SK-N-SH treated with all-trans-retinoic acid at 6 μM for 48 hours (cell line): Measurements from ENCODE around the gene ZNF385B.

Experiments
- ATAC-seq: fragments of 200-7000 bp; cut with Tn5 transposase; 3 replicates; pipeline ENCODE4 v1.9.1; 2020; ENCODE audit warnings: mild to moderate bottlenecking, moderate library complexity
- ARNTL ChIP-seq: fragments of 450-650 bp; formaldehyde crosslinking; IDR thresholded peaks from 2 replicates; pipeline ENCODE4 v1.5.0; 2020; ENCODE audit warnings: low read depth, mild to moderate bottlenecking, moderate library complexity, borderline replicate concordance
- BACH2 ChIP-seq: fragments of 250-450 bp; sonication (Bioruptor Pico); IDR thresholded peaks from 2 replicates; pipeline ENCODE4 v1.9.0; 2021; ENCODE audit warnings: mild to moderate bottlenecking, borderline replicate concordance
- ESRRG ChIP-seq: fragments of 250-450 bp; sonication (Bioruptor Pico); IDR thresholded peaks from 2 replicates; pipeline ENCODE4 v1.6.1; 2021; ENCODE audit warnings: mild to moderate bottlenecking
- GLIS3 ChIP-seq: fragments of 250-450 bp; sonication (Bioruptor Pico); IDR thresholded peaks from 2 replicates; pipeline ENCODE4 v1.5.0; 2020; ENCODE audit warnings: mild to moderate bottlenecking, moderate library complexity
- ISL1 ChIP-seq: fragments of 250-450 bp; sonication (Bioruptor Pico); IDR thresholded peaks from 2 replicates; pipeline ENCODE4 v2.1.2; 2022; ENCODE audit warnings: mild to moderate bottlenecking, moderate library complexity
- RARB ChIP-seq: fragments of 250-450 bp; sonication (Bioruptor Pico); IDR thresholded peaks from 2 replicates; pipeline ENCODE4 v1.8.0; 2021; ENCODE audit warnings: mild to moderate bottlenecking, moderate library complexity
- TCF4 ChIP-seq: fragments of 250-450 bp; sonication (Bioruptor Pico); IDR thresholded peaks from 2 replicates; pipeline ENCODE4 v1.8.0; 2021; ENCODE audit warnings: mild to moderate bottlenecking, moderate library complexity, borderline replicate concordance
- TOX ChIP-seq: fragments of 250-450 bp; sonication (Bioruptor Pico); IDR thresholded peaks from 2 replicates; pipeline ENCODE4 v1.8.0; 2021; ENCODE audit warnings: mild to moderate bottlenecking, moderate library complexity, borderline replicate concordance
- ZC3H10 ChIP-seq: fragments of 250-450 bp; sonication (Bioruptor Pico); IDR thresholded peaks from 2 replicates; pipeline ENCODE4 v1.5.1; 2021; ENCODE audit warnings: mild to moderate bottlenecking, moderate library complexity
- ZFP30 ChIP-seq: fragments of 450-650 bp; formaldehyde crosslinking; IDR thresholded peaks from 2 replicates; pipeline ENCODE4 v1.5.0; 2022; ENCODE audit warnings: mild to moderate bottlenecking, moderate library complexity
- ZNF565 ChIP-seq: fragments of 450-650 bp; formaldehyde crosslinking; conservative IDR thresholded peaks from 2 replicates; pipeline ENCODE4 v1.5.0; 2020; ENCODE audit warnings: low read depth, mild to moderate bottlenecking, moderate library complexity
- ZNF70 ChIP-seq: fragments of 450-650 bp; formaldehyde crosslinking; IDR thresholded peaks from 2 replicates; pipeline ENCODE4 v1.5.0; 2020; ENCODE audit warnings: mild to moderate bottlenecking, moderate library complexity
- TF ChIP-seq, protein P1 (sequence below): fragments of 250-450 bp; sonication (Bioruptor Pico); IDR thresholded peaks from 2 replicates; pipeline ENCODE4 v1.5.0; 2020; ENCODE audit warnings: mild to moderate bottlenecking, moderate library complexity
- TF ChIP-seq, protein P2 (sequence below): fragments of 250-450 bp; sonication (Bioruptor Pico); IDR thresholded peaks from 2 replicates; pipeline ENCODE4 v1.8.0; 2020; ENCODE audit warnings: mild to moderate bottlenecking, moderate library complexity, borderline replicate concordance
- TF ChIP-seq, protein P3 (sequence below): fragments of 250-450 bp; sonication (Bioruptor Pico); IDR thresholded peaks from 2 replicates; pipeline ENCODE4 v1.5.1; 2020; ENCODE audit warnings: low read depth, mild to moderate bottlenecking, moderate library complexity

The ZNF385B gene

DNA sequence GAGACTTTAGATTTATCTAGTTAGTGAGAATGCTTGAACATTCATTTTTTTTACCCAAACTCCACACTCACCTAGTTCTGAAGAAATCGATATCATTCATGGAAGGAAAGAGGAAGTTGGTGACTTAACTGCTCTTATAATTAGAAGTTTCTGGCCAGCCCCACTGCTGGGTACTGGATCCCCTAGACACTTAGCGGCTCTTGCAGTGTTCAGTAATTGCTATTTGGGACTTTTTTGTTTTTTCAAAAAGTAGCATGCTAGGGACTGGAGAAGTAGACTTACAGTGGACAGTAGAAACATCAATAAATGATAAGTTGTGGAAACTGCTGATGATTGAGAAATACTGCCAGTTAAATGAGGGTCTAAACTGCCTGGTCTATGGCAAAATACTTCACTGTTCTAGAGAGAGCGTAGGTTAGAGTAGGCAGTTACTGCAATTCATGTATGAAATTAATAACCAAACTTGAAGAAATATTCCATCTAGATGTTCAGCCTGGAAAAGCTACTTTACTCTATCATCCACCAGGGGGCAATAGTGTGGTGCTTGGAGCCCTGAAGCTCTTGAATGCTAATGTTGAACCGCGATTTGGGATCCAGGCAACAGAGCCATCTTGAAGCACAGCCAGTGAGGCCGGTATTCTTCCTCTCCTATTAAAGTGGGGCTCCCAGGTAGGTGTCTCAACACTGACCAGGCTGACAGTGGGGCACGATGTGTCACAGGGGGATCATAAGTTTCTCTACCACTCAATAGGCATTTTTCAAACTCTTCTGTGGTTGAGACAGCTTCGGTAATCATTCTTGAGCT, 450.7 kb downstream of the ZNF385B start:
- peak; percentile 93 for ATAC-seq
- TF ChIP-seq, protein P1, sequence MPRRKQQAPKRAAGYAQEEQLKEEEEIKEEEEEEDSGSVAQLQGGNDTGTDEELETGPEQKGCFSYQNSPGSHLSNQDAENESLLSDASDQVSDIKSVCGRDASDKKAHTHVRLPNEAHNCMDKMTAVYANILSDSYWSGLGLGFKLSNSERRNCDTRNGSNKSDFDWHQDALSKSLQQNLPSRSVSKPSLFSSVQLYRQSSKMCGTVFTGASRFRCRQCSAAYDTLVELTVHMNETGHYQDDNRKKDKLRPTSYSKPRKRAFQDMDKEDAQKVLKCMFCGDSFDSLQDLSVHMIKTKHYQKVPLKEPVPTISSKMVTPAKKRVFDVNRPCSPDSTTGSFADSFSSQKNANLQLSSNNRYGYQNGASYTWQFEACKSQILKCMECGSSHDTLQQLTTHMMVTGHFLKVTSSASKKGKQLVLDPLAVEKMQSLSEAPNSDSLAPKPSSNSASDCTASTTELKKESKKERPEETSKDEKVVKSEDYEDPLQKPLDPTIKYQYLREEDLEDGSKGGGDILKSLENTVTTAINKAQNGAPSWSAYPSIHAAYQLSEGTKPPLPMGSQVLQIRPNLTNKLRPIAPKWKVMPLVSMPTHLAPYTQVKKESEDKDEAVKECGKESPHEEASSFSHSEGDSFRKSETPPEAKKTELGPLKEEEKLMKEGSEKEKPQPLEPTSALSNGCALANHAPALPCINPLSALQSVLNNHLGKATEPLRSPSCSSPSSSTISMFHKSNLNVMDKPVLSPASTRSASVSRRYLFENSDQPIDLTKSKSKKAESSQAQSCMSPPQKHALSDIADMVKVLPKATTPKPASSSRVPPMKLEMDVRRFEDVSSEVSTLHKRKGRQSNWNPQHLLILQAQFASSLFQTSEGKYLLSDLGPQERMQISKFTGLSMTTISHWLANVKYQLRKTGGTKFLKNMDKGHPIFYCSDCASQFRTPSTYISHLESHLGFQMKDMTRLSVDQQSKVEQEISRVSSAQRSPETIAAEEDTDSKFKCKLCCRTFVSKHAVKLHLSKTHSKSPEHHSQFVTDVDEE (CRISPR knock-in tag) = no peak
- TF ChIP-seq ZC3H10 (no peak), RARB (CRISPR knock-in tag) (no peak), ARNTL (no peak), GLIS3 (CRISPR knock-in tag) (no peak), ZNF70 (no peak), ZFP30 (CRISPR knock-in tag) (no peak), TCF4 (CRISPR knock-in tag) (no peak), BACH2 (CRISPR knock-in tag) (no peak), ZNF565 (no peak)
- TF ChIP-seq, protein P2, sequence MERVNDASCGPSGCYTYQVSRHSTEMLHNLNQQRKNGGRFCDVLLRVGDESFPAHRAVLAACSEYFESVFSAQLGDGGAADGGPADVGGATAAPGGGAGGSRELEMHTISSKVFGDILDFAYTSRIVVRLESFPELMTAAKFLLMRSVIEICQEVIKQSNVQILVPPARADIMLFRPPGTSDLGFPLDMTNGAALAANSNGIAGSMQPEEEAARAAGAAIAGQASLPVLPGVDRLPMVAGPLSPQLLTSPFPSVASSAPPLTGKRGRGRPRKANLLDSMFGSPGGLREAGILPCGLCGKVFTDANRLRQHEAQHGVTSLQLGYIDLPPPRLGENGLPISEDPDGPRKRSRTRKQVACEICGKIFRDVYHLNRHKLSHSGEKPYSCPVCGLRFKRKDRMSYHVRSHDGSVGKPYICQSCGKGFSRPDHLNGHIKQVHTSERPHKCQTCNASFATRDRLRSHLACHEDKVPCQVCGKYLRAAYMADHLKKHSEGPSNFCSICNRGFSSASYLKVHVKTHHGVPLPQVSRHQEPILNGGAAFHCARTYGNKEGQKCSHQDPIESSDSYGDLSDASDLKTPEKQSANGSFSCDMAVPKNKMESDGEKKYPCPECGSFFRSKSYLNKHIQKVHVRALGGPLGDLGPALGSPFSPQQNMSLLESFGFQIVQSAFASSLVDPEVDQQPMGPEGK (CRISPR knock-in tag) = no peak
- TF ChIP-seq, protein P3, sequence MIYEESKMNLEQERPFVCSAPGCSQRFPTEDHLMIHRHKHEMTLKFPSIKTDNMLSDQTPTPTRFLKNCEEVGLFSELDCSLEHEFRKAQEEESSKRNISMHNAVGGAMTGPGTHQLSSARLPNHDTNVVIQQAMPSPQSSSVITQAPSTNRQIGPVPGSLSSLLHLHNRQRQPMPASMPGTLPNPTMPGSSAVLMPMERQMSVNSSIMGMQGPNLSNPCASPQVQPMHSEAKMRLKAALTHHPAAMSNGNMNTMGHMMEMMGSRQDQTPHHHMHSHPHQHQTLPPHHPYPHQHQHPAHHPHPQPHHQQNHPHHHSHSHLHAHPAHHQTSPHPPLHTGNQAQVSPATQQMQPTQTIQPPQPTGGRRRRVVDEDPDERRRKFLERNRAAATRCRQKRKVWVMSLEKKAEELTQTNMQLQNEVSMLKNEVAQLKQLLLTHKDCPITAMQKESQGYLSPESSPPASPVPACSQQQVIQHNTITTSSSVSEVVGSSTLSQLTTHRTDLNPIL (CRISPR knock-in tag) = no peak

DNA sequence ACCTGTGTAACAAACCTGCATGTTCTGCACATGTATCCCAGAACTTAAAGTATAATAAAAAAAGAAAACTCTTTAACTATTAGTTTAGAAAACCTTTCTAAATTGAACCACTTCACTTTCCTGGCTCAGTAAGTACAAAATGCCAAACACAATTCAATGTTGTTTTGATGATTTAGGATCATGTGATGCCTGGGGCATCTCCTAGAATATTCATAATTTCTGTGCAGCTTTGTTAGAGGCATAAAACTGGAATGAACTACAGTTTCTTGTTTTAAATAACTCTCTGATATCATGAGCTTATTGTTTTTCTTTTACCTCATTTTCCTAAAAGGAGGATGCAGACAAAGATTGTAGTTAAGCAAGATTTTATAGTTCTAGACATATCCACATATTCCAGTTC, 457.8 kb downstream of the ZNF385B start:
- no peak for TF ChIP-seq TOX (CRISPR knock-in tag)
- TF ChIP-seq, protein P3 (CRISPR knock-in tag) = no peak
- TF ChIP-seq ISL1 = no peak
- TF ChIP-seq GLIS3 (CRISPR knock-in tag) = no peak
- TF ChIP-seq ZC3H10 = no peak
- TF ChIP-seq, protein P1 (CRISPR knock-in tag) = no peak
- TF ChIP-seq ZNF70 = no peak
- no peak for ATAC-seq

DNA sequence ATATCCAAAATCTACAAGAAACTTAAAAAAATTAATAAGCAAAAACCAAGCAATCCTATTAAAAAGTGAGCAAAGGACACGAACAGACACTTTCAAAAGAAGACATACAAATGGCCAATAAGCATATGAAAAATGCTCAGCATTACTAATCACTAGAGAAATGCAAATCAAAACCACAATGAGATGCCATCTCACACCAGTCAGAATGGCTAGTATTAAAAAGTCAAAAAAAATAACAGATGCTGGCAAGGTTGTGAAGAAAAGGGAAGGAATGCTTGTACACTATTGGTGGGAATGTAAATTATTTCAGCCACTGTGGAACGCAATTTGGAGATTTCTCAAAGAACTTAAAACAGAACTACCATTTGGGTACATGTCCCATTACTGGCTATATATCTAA, 467.9 kb downstream of the ZNF385B start:
- TF ChIP-seq ZFP30 (CRISPR knock-in tag) (no peak), TOX (CRISPR knock-in tag) (no peak), ESRRG (CRISPR knock-in tag) (no peak)
- ATAC-seq = no peak
